GM15510 (cell line): ENCODE results near the gene XXYLT1.

Experiments used
- POLR2A ChIP-seq: IDR thresholded peaks from 3 replicates; pipeline ENCODE4 v1.6.1; 2011; ENCODE audit warnings: borderline replicate concordance; ENCODE audit not compliant: insufficient read length; ENCODE audit errors: extremely low read depth

The XXYLT1 gene

DNA sequence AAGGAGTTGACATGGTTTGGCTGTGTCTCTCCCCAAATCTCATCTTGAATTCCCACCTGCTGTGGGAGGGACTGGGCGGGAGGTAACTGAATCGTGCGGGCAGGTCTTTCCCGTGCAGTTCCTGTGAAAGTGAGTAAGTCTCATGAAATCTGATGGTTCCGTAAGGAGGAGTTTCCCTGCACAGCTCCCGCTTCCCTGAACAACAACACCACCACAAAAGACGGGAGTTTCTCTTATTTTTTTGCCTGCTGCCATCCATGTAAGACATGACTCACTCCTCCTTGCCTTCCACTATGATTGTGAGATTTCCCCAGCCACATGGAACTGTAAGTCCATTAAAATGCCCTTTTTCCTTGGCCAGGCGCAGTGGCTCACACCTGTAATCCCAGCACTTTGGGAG lies 22.7 kb downstream of the XXYLT1 start:
- no peak for TF ChIP-seq POLR2A

DNA sequence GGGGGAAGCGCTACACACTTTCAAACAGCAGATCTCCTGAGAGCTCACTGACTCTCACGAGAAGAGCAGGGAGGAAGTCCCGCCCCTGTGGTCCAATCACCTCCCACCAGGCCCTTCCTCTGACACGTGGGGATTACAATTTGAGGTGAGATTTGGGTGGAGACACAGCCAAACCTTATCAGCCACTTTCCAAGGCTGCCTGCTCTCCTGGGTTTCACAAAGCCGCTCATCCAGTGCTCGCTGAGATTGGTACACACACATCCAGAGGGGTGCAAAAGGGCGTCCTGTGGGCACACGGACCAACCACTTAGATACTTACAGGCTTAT lies 23.1 kb downstream of the XXYLT1 start:
- TF ChIP-seq POLR2A: no peak

DNA sequence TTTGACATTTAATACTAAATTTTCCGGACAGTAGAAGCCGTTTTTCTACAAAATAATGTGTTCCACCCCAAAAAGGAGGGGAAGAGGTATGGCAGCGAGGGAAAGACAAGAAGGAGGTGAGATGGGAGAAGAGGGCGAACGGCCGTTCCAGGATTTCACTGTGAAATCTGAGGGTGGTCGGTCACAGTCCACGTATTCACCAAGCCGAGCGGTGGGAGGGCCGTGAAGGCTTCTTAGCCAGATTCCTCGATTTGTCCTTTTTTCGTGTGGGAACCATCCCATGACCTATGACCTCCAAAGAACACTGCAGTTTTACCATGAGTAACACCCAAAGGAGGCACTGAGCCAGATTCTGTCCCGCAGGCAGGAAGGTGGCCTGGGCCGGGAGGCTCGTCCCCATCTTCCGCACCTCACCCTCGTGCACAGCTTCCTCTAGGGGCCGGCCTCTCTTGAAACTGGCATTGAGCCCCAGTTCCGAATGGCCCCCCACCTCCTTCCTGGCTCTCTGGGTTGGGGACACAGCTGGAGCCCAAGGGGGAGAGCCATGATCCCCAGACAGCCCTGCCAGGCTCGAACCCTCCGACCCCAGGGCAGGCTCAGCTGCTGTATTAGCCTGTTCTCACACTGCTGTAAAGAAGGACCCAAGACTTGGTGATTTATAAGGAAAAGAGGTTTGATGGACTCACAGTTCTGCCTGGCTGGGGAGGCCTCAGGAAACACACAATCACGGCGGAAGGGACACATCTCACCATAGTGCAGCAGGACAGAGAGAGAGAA lies 23.7 kb downstream of the XXYLT1 start:
- TF ChIP-seq POLR2A: no peak

DNA sequence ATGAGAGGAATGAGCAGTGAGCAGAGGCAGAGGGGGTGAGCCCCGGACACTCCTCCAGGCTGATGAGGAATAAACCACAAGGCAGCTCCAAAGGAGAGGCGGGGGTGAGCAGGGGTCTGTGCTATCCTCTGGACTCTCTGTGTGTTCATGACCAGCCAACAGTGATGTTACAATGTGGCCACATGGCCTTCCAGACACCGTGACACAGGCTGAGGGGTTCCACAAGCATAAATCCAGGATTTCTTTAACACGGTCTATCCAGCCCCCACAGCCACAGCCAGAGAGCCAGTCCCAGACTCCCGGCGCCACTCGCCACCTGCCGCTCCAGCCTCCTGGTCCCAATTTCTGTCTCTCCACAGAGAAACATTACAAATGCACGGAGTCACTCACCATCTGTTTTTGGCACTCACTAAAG lies 24.4 kb downstream of the XXYLT1 start:
- no peak for TF ChIP-seq POLR2A

DNA sequence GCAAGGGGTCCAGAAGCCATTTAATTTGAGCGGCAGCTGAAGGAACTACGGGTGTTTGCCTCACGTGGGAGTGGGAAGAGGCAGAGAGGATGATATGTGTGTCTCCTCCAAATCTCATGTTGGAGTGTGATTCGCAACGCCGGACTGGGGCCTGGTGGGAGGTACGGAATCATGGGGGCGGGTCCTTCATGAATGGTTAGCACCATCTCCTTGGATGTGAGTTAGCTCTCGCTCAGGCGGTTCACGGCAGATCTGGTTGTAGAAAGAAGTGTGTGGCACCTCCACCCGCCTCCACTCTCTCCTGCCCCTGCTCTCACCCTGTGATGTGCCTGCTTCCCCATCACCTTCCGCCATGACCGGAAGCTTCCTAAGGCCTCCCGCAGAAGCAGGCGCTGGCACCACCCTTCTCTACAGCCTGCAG lies 25.4 kb downstream of the XXYLT1 start:
- TF ChIP-seq POLR2A: no peak

DNA sequence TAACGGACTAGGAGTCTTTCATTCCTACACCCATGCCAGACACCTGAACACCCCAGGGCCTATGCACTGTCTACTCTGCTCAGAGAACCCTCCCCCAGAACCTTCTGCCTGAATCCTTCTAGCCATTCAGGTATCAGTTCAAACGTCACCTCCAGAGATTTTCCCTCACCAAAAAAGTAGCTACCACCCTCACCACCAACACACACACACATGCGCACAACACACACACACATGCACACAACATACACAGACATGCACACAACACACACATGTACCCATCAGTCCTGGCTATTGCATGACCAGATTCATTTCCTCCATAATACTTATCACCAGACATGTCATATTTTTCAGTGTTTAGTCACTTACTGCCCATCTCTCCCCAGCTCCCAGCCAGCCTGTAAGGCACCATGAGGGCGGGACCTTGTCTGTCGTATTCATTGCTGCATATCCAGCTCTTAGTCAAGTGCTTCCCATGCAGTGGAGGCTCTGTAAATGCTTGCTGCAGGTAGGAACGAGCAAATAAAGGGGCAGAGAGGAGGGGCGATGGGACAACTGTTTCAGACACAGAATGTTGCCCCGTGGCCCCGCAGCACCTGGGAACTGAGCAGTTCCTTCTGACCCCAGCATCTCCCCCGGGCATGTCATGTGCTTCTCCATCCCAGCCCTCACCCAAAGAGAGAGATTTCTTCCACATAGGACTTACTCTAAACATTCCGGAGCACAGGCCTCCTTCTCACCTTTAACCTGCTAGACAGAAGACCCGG lies 29.2 kb downstream of the XXYLT1 start:
- TF ChIP-seq POLR2A: no peak

DNA sequence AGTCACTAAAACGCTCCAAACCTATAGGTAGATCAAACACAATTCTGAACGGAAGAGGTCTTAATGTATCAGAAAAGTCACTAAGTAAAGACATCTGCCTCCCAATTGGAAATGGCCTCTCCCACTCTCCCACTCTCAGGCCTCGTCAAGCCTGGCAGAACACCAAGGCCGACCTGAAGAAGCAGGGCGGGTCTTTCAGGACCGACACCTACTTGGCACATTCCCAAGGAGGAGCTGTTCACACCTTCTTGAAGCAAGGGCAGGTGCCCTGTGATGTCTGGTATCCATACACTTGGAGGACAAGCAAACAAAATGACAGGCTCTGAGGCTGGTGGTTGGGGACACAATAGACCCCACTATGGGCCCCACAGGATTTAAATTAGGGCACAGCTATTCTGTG lies 30.0 kb downstream of the XXYLT1 start:
- no peak for TF ChIP-seq POLR2A

DNA sequence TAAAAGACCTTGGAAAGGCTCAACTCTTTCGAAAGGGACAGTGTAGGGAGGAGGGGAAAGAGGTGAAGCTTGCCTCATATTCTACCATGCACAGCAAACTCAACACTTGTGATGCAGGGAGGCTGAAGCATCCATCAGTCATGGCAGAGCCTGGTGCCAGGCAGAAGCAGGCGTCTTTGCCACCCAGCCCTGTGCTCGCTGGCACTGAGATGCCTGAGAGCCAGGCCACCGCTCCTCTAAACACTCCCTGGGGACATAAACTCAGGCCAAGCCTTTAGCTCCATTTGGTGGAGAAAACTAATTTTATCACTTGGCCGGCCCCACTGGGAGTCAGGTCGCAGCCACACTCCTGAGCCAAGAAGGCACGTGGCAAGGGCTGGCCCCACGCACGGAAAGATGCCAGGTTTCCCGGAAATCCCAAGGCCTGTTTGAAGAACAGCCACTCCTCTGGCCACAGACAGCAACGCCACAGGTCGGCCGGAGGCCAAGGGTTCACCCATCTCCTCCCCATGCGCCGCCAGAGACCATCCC lies 30.7 kb downstream of the XXYLT1 start:
- TF ChIP-seq POLR2A: no peak

DNA sequence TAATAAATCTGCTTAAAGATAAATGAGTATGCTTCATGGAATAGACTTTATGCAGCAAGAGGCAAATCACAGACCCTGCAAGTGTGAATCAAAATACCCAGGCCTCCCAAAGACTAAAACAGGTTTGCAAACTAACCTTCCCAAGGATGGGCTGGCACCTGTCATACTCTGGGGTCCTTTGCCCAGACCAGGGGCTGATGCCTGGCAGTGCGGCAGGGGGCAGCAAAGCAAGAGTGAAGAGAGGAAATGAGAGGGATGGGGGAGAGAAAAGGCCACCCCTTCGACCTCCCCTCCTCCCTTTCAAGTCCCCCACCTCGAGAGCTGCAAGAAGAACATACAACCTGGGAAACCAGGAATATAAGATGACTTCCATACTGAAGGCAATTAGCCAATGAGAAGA lies 31.8 kb downstream of the XXYLT1 start:
- TF ChIP-seq POLR2A: no peak

DNA sequence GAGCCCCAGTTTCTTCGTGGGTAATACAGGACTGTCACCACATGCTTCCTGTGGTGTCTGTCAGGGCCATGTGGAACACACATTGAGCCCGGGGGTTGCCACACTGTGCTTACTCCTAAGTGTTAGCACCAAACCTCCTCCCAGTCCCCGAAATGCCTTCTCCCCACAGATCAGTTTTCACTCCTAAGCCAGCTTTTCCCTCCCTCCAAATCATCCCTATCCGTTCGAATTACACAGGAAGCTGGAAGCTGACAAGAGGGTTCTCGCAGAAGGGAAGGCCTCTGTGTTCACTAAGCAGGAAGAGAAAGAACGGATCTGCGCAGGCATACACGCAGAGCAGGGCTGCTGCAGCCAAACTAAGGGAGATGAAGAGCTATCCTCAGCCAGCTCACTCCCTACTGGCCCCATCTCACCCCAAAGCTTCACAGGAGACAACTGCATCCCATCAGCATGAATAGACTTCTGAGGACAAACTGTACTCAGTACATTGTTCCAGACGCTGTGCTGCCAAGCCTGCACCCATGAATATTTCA lies 32.3 kb downstream of the XXYLT1 start:
- no peak for TF ChIP-seq POLR2A

DNA sequence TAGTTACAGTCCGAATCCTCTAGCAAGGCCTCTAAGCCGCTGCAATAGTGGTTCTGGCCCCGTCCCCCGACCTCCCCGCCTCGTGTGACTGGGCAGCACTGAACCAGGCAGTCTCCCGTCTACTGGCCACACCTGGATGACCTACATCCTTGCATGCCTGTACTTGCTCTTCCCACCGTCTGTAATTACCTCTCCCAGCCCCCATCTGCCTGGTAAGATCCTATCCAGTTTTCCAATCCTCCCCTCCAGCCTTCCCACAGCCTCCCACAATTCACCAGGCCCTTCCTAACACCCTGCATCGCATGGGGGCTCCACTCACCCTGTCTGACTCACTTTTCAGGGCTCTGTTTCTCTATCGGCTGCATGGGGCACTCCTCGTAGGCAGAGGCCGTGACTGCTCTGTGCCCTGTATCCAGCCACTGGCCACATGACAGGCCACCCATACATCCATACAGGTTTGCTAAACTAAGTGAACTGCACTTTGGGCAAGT lies 32.8 kb downstream of the XXYLT1 start:
- no peak for TF ChIP-seq POLR2A

DNA sequence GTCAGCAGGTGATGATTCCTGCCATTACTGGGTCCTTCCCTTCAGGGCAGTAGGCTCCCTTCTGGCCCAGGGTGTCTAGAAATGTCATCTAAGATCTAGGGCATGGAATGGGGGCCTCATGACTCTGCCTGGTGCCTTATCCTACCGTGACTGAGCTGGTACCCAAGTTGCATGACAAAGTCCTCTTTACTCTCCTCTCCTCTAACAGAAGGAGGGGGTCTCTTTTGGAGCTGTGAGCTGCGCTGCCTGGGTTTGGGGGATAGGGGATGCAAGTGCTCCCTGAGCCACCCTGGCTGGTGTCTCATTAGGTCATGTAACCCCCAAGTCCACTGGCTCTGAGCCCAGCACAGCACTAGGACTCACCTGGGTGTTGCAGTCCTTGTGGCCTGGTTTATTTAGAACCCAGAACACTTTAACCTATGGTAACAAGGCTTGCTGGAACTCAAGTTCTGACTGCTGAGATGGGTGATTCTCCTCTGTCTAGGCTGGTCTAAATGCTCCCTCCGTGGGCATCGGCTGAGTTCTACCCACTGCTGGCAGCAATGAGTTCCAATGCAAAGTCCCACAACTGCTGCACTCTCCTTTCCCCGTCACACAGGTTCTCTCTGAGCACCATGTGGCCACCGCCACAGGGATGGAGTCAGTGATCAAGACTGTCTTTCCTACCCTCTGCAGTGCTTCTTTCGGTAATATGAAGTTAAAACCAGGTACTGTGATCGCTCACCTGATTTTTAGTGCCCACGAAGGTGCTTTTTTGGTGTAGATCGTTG lies 34.0 kb downstream of the XXYLT1 start:
- no peak for TF ChIP-seq POLR2A

DNA sequence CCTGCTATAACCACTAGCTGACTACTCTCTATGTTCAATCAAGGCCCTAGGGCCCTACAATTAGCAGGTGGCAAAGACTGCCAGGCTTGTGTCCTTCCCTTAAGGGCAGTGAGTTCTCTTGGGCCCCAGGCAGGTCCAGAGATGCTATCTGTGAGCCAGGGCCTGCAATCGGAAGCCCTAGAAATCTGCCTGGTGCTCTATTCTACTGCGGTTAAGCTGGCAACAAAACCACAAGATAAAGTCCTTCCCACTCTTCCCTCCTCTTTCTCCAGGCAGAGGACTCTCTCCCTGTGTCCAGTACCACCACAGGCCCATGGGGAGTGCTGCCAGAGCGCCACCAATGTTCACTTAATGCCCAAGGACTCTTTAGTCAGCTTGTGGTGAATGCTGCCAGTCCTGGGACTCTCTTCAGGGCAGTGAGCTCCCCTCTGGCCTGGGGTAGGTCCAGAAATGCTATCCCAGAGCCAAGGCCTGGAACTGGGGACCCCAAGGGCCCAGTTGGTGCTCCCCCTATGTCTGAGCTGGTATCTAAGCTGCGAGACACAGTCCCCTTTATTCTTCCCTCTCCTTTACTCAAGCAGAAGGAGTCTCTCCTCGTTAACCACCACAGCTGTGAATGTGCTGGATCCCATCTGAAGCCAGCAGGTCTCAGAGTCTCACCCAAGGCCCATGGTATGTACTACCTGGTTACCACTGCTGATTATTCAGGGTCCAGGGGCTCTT lies 34.7 kb downstream of the XXYLT1 start:
- TF ChIP-seq POLR2A: no peak

DNA sequence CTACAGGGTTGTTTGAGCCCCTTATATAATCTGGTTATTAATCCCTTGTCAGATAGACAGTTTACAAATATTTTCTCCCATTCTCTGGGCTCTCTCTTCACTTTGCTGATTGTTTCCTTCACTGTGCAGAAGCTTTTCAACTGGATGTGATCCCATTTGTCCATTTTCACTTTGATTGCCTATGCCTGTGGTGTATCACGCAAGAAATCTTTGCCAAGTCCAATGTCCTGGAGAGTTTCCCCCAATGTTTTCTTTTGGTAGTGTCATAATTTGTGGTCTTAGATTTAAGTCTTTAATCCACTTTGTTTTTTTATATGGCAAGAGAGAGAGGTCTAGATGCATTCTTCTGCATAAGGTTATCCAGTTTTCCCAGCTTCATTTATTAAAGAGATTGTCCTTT lies 40.7 kb downstream of the XXYLT1 start:
- TF ChIP-seq POLR2A: no peak
